Uterus (tissue), 4 donors: ENCODE measurements around the gene JAKMIP2. TPM values are rescaled to one million over a fixed set of nuclear protein-coding genes. Genes with fewer than 3 reads are reported as not detected.
"Not testable (repeated sequence)": the region's sequence is repeated elsewhere in the genome, so short reads cannot be mapped to it uniquely, and the experiment has no call there.

Experiments used
- DNase-seq, 2 donors: peaks; one replicate each; pipeline ENCODE4 v3.0.0-alpha.2; 2019 to 2020
- H3K27ac ChIP-seq, 2 donors: fragments of 200-600 bp; sonication (generic); 1 replicate in 1 of 2; 2 replicates in 1 of 2; pipeline ENCODE4 v1.5.1; 2016 to 2018
- H3K27me3 ChIP-seq, 2 donors: fragments of 200-600 bp; sonication (generic); one replicate each; pipeline ENCODE4 v1.5.1; 2018 to 2019; ENCODE audit warnings: control low read depth in 1 of 2
- H3K36me3 ChIP-seq, 2 donors: fragments of 200-600 bp; sonication (generic); one replicate each; pipeline ENCODE4 v1.5.1; 2019; ENCODE audit warnings: control low read depth in 1 of 2
- H3K4me1 ChIP-seq, 2 donors: fragments of 200-600 bp; sonication (generic); one replicate each; pipeline ENCODE4 v1.5.1; 2018 to 2019; ENCODE audit warnings: control low read depth in 1 of 2
- H3K4me3 ChIP-seq, 2 donors: fragments of 200-600 bp; sonication (generic); 1 replicate in 1 of 2; 2 replicates in 1 of 2; pipeline ENCODE4 v1.5.1; 2018 to 2019; ENCODE audit warnings: mild to moderate bottlenecking in 1 of 2
- H3K9me3 ChIP-seq, 2 donors: fragments of 200-600 bp; sonication (generic); one replicate each; pipeline ENCODE4 v1.5.1; 2019; ENCODE audit warnings: control low read depth in 1 of 2
- CTCF ChIP-seq, 4 experiments: fragments of 200-600 bp in 2 of 4; fragments of 450-650 bp in 2 of 4; sonication (generic) in 2 of 4; IDR thresholded peaks; one replicate each; pipeline ENCODE4 v1.5.1; 2016 to 2019; ENCODE audit warnings: antibody characterized with exemption in 4 of 4, mild to moderate bottlenecking in 2 of 4, moderate library complexity in 1 of 4
- POLR2A ChIP-seq, 2 donors: fragments of 450-650 bp; IDR thresholded peaks; one replicate each; pipeline ENCODE4 v1.6.1; 2016; ENCODE audit warnings: antibody characterized with exemption in 2 of 2, mild to moderate bottlenecking in 1 of 2, moderate library complexity in 1 of 2
- intact Hi-C: fragments of 100-400 bp; cut with DNase I; formaldehyde crosslinking; loops from one replicate; pipeline ENCODE4 v1.15.1; 2023; ENCODE audit warnings: low total_unique reads
- total RNA-seq, 4 donors: library from RNA; depleted of rRNA in 3 of 4; stranded (reverse); fragments of >200 nt in 3 of 4; gene quantifications; one replicate each; pipeline versions ENCODE4 v1.1.0 to v1.2.4, GENCODE V29; 2014 to 2023
- donor health status: DM: yes; HTN: yes; CAD: no.

JAKMIP2 gene
- total RNA-seq, 4 donors from 2014 or later: 0.29 to 9.3 (median 5.0) TPM

- no peaks in the 10 kb centered on the region for H3K27me3 ChIP-seq
- TF ChIP-seq POLR2A (IDR thresholded peaks at IDR 0.05) (no peak), CTCF (IDR thresholded peaks at IDR 0.05) (no peak)
- no peak overlapping the region for H3K27ac ChIP-seq
- no peaks in the 10 kb centered on the region for H3K4me1 ChIP-seq
- H3K36me3 ChIP-seq: no peaks in the 10 kb centered on the region
- DNase-seq: no peak
- no peak overlapping the region for H3K4me3 ChIP-seq
- H3K9me3 ChIP-seq: no peaks in the 10 kb centered on the region
- intact Hi-C loops: no loop called here
Measured at GRCh38 chr5:147635882-147636728, 146.4 kb downstream of the JAKMIP2 start.

GRCh38 chr5:147635439-147635838, 147.1 kb downstream of the JAKMIP2 start:
- H3K4me3 ChIP-seq, H3K9me3 ChIP-seq, H3K27ac ChIP-seq, H3K4me1 ChIP-seq, H3K27me3 ChIP-seq, DNase-seq, H3K36me3 ChIP-seq, intact Hi-C loops: not testable (repeated sequence)

GRCh38 chr5:147633173-147633572, 149.4 kb downstream of the JAKMIP2 start:
- H3K27me3 ChIP-seq: no peaks in the 10 kb centered on the region
- DNase-seq: no peak
- intact Hi-C loops: no loop called here
- H3K27ac ChIP-seq: no peak overlapping the region
- H3K36me3 ChIP-seq: no peaks in the 10 kb centered on the region
- H3K4me3 ChIP-seq: no peak overlapping the region
- TF ChIP-seq POLR2A (IDR thresholded peaks at IDR 0.05) (no peak), CTCF (IDR thresholded peaks at IDR 0.05) (no peak)
- H3K9me3 ChIP-seq: no peaks in the 10 kb centered on the region
- H3K4me1 ChIP-seq: no peaks in the 10 kb centered on the region

GRCh38 chr5:147631428-147632003, 151.0 kb downstream of the JAKMIP2 start:
- no peaks in the 10 kb centered on the region for H3K36me3 ChIP-seq
- no peak overlapping the region for H3K27ac ChIP-seq
- H3K4me1 ChIP-seq: no peaks in the 10 kb centered on the region
- intact Hi-C loops: no loop called here
- H3K9me3 ChIP-seq: no peaks in the 10 kb centered on the region
- DNase-seq: no peak
- H3K4me3 ChIP-seq: no peak overlapping the region
- TF ChIP-seq CTCF (IDR thresholded peaks at IDR 0.05): no peak
- no peak for TF ChIP-seq POLR2A (IDR thresholded peaks at IDR 0.05)
- H3K27me3 ChIP-seq: no peaks in the 10 kb centered on the region

- Histone ChIP-seq H3K4me3 (no peak overlapping the region), H3K27ac (no peak overlapping the region), H3K27me3 (no peaks in the 10 kb centered on the region), H3K4me1 (no peaks in the 10 kb centered on the region), H3K36me3 (no peaks in the 10 kb centered on the region), H3K9me3 (no peaks in the 10 kb centered on the region)
- intact Hi-C loops: loop anchor here (10.0 kb wide), 1 partner anchor 196 kb away; no protein-coding TSS in a partner anchor
- DNase-seq: no peak
- TF ChIP-seq CTCF (IDR thresholded peaks at IDR 0.05) (no peak), POLR2A (IDR thresholded peaks at IDR 0.05) (no peak)
Measured at GRCh38 chr5:147629196-147629595, 153.3 kb downstream of the JAKMIP2 start.
